ENCODE results near the gene SCAI. TPM values are rescaled to one million over a fixed set of nuclear protein-coding genes. Genes with fewer than 3 reads are reported as not detected.

SCAI gene
- total RNA-seq, 1 donor from 2014 or later: 5.4 TPM

GRCh38 chr9:125066839-125067619 is 76.3 kb downstream of the SCAI start:
- no peak for TF ChIP-seq CTCF (IDR thresholded peaks at IDR 0.05)

GRCh38 chr9:125061391-125061790 is 81.9 kb downstream of the SCAI start:
- H3K9me3 Mint-ChIP-seq (ENCODE audit: low read depth): no peaks in the 10 kb centered on the region
- H3K4me3 Mint-ChIP-seq (ENCODE audit: unreplicated experiment): no peak overlapping the region
- DNase-seq (ENCODE audit: low spot score): no peak
- H3K27me3 Mint-ChIP-seq (ENCODE audit: low read depth): no peaks in the 10 kb centered on the region
- H3K4me1 Mint-ChIP-seq (ENCODE audit: low read depth): no peaks in the 10 kb centered on the region
- no peaks in the 10 kb centered on the region for H3K36me3 Mint-ChIP-seq (ENCODE audit: low read depth)
- H3K27ac Mint-ChIP-seq (ENCODE audit: unreplicated experiment): no peak overlapping the region
- TF ChIP-seq CTCF (IDR thresholded peaks at IDR 0.05): no peak

More at GRCh38 chr9:125066839-125067619, 76.3 kb downstream of the SCAI start:
- H3K27me3 Mint-ChIP-seq (ENCODE audit: low read depth): no peaks in the 10 kb centered on the region
- DNase-seq (ENCODE audit: low spot score): no peak
- peaks cover 4% of the 10 kb centered on the region for H3K4me1 Mint-ChIP-seq (ENCODE audit: low read depth)
- no peak overlapping the region for H3K4me3 Mint-ChIP-seq (ENCODE audit: unreplicated experiment)
- no peak overlapping the region for H3K27ac Mint-ChIP-seq (ENCODE audit: unreplicated experiment)
- no peaks in the 10 kb centered on the region for H3K9me3 Mint-ChIP-seq (ENCODE audit: low read depth)
- H3K36me3 Mint-ChIP-seq (ENCODE audit: low read depth): no peaks in the 10 kb centered on the region

- DNase-seq (ENCODE audit: low spot score): no peak
- H3K4me3 Mint-ChIP-seq (ENCODE audit: unreplicated experiment): no peak overlapping the region
- no peaks in the 10 kb centered on the region for H3K27me3 Mint-ChIP-seq (ENCODE audit: low read depth)
- H3K9me3 Mint-ChIP-seq (ENCODE audit: low read depth): no peaks in the 10 kb centered on the region
- H3K4me1 Mint-ChIP-seq (ENCODE audit: low read depth): peaks cover 15% of the 10 kb centered on the region
- peaks cover 2% of the 10 kb centered on the region for H3K36me3 Mint-ChIP-seq (ENCODE audit: low read depth)
- no peak for TF ChIP-seq CTCF (IDR thresholded peaks at IDR 0.05)
- H3K27ac Mint-ChIP-seq (ENCODE audit: unreplicated experiment): no peak overlapping the region
Measured at GRCh38 chr9:125049212-125050049, 93.9 kb downstream of the SCAI start.

- no peak for DNase-seq (ENCODE audit: low spot score)
- no peak for TF ChIP-seq CTCF (IDR thresholded peaks at IDR 0.05)
- H3K27ac Mint-ChIP-seq (ENCODE audit: unreplicated experiment): no peak overlapping the region
- H3K9me3 Mint-ChIP-seq (ENCODE audit: low read depth): no peaks in the 10 kb centered on the region
- H3K36me3 Mint-ChIP-seq (ENCODE audit: low read depth): peaks cover 2% of the 10 kb centered on the region
- H3K4me3 Mint-ChIP-seq (ENCODE audit: unreplicated experiment): no peak overlapping the region
- H3K27me3 Mint-ChIP-seq (ENCODE audit: low read depth): no peaks in the 10 kb centered on the region
- H3K4me1 Mint-ChIP-seq (ENCODE audit: low read depth): peaks cover 16% of the 10 kb centered on the region
Measured at GRCh38 chr9:125043631-125044030, 99.7 kb downstream of the SCAI start.

- H3K27me3 Mint-ChIP-seq (ENCODE audit: low read depth): no peaks in the 10 kb centered on the region
- H3K36me3 Mint-ChIP-seq (ENCODE audit: low read depth): peaks cover 2% of the 10 kb centered on the region
- no peak for TF ChIP-seq CTCF (IDR thresholded peaks at IDR 0.05)
- H3K4me1 Mint-ChIP-seq (ENCODE audit: low read depth): peaks cover 13% of the 10 kb centered on the region
- H3K4me3 Mint-ChIP-seq (ENCODE audit: unreplicated experiment): no peak overlapping the region
- no peaks in the 10 kb centered on the region for H3K9me3 Mint-ChIP-seq (ENCODE audit: low read depth)
- H3K27ac Mint-ChIP-seq (ENCODE audit: unreplicated experiment): no peak overlapping the region
- DNase-seq (ENCODE audit: low spot score): no peak
Measured at GRCh38 chr9:125043148-125043547, 100.2 kb downstream of the SCAI start.

Measured in chondrocyte (in vitro differentiated cells).